Measurements from ENCODE around the gene KCTD5.

The KCTD5 gene

GRCh38 chr16:2736476-2737237, 54.3 kb downstream of the KCTD5 start:
- Mint-ChIP-seq H3K36me3 (ENCODE audit: low read depth) (no peaks in the 10 kb centered on the region), H3K9me3 (no peaks in the 10 kb centered on the region), H3K27me3 (no peaks in the 10 kb centered on the region), H3K4me3 (no peak overlapping the region), H3K4me1 (ENCODE audit: low read depth) (no peaks in the 10 kb centered on the region), H3K27ac (no peak overlapping the region)

GRCh38 chr16:2737238-2737605, 54.9 kb downstream of the KCTD5 start:
- no peaks in the 10 kb centered on the region for H3K27me3 Mint-ChIP-seq
- H3K27ac Mint-ChIP-seq, result no peak overlapping the region
- no peaks in the 10 kb centered on the region for H3K36me3 Mint-ChIP-seq (ENCODE audit: low read depth)
- no peaks in the 10 kb centered on the region for H3K9me3 Mint-ChIP-seq
- H3K4me1 Mint-ChIP-seq (ENCODE audit: low read depth), result no peaks in the 10 kb centered on the region
- H3K4me3 Mint-ChIP-seq, result no peak overlapping the region

GRCh38 chr16:2737895-2738418, 55.6 kb downstream of the KCTD5 start:
- Mint-ChIP-seq H3K4me1 (ENCODE audit: low read depth) (no peaks in the 10 kb centered on the region), H3K9me3 (no peaks in the 10 kb centered on the region), H3K27ac (no peak overlapping the region), H3K4me3 (no peak overlapping the region), H3K27me3 (no peaks in the 10 kb centered on the region), H3K36me3 (ENCODE audit: low read depth) (no peaks in the 10 kb centered on the region)

GRCh38 chr16:2738615-2739014, 56.3 kb downstream of the KCTD5 start:
- no peaks in the 10 kb centered on the region for H3K27me3 Mint-ChIP-seq
- no peaks in the 10 kb centered on the region for H3K36me3 Mint-ChIP-seq (ENCODE audit: low read depth)
- H3K4me1 Mint-ChIP-seq (ENCODE audit: low read depth), result no peaks in the 10 kb centered on the region
- no peaks in the 10 kb centered on the region for H3K9me3 Mint-ChIP-seq
- no peak overlapping the region for H3K27ac Mint-ChIP-seq
- H3K4me3 Mint-ChIP-seq, result no peak overlapping the region

GRCh38 chr16:2739625-2740430, 57.5 kb downstream of the KCTD5 start:
- Mint-ChIP-seq H3K4me1 (ENCODE audit: low read depth) (no peaks in the 10 kb centered on the region), H3K27ac (no peak overlapping the region), H3K36me3 (ENCODE audit: low read depth) (no peaks in the 10 kb centered on the region), H3K27me3 (no peaks in the 10 kb centered on the region), H3K4me3 (no peak overlapping the region), H3K9me3 (no peaks in the 10 kb centered on the region)

GRCh38 chr16:2740476-2740875, 58.2 kb downstream of the KCTD5 start:
- no peak overlapping the region for H3K4me3 Mint-ChIP-seq
- H3K27ac Mint-ChIP-seq, result no peak overlapping the region
- no peaks in the 10 kb centered on the region for H3K27me3 Mint-ChIP-seq
- H3K36me3 Mint-ChIP-seq (ENCODE audit: low read depth), result no peaks in the 10 kb centered on the region
- H3K9me3 Mint-ChIP-seq, result no peaks in the 10 kb centered on the region
- H3K4me1 Mint-ChIP-seq (ENCODE audit: low read depth), result no peaks in the 10 kb centered on the region

- H3K4me1 Mint-ChIP-seq (ENCODE audit: low read depth), result no peaks in the 10 kb centered on the region
- H3K9me3 Mint-ChIP-seq, result no peaks in the 10 kb centered on the region
- H3K4me3 Mint-ChIP-seq, result no peak overlapping the region
- H3K27me3 Mint-ChIP-seq, result no peaks in the 10 kb centered on the region
- H3K27ac Mint-ChIP-seq, result no peak overlapping the region
- H3K36me3 Mint-ChIP-seq (ENCODE audit: low read depth), result no peaks in the 10 kb centered on the region
Observed at GRCh38 chr16:2741168-2741567, 58.8 kb downstream of the KCTD5 start.

- H3K36me3 Mint-ChIP-seq (ENCODE audit: low read depth), result no peaks in the 10 kb centered on the region
- H3K9me3 Mint-ChIP-seq, result no peaks in the 10 kb centered on the region
- H3K4me3 Mint-ChIP-seq, result no peak overlapping the region
- no peaks in the 10 kb centered on the region for H3K4me1 Mint-ChIP-seq (ENCODE audit: low read depth)
- no peak overlapping the region for H3K27ac Mint-ChIP-seq
- no peaks in the 10 kb centered on the region for H3K27me3 Mint-ChIP-seq
Observed at GRCh38 chr16:2742323-2743006, 60.1 kb downstream of the KCTD5 start.

GRCh38 chr16:2743007-2743810, 60.9 kb downstream of the KCTD5 start:
- no peak overlapping the region for H3K27ac Mint-ChIP-seq
- H3K27me3 Mint-ChIP-seq, result no peaks in the 10 kb centered on the region
- H3K9me3 Mint-ChIP-seq, result no peaks in the 10 kb centered on the region
- no peaks in the 10 kb centered on the region for H3K4me1 Mint-ChIP-seq (ENCODE audit: low read depth)
- H3K4me3 Mint-ChIP-seq, result no peak overlapping the region
- no peaks in the 10 kb centered on the region for H3K36me3 Mint-ChIP-seq (ENCODE audit: low read depth)

GRCh38 chr16:2744711-2745110, 62.4 kb downstream of the KCTD5 start:
- Mint-ChIP-seq H3K9me3 (no peaks in the 10 kb centered on the region), H3K27me3 (no peaks in the 10 kb centered on the region), H3K27ac (no peak overlapping the region), H3K4me3 (no peak overlapping the region), H3K36me3 (ENCODE audit: low read depth) (peaks cover 4% of the 10 kb centered on the region), H3K4me1 (ENCODE audit: low read depth) (no peaks in the 10 kb centered on the region)

GRCh38 chr16:2745116-2745890, 63.0 kb downstream of the KCTD5 start:
- Mint-ChIP-seq H3K9me3 (no peaks in the 10 kb centered on the region), H3K27me3 (no peaks in the 10 kb centered on the region), H3K4me1 (ENCODE audit: low read depth) (peaks cover 4% of the 10 kb centered on the region), H3K36me3 (ENCODE audit: low read depth) (peaks cover 8% of the 10 kb centered on the region), H3K4me3 (no peak overlapping the region), H3K27ac (no peak overlapping the region)

GRCh38 chr16:2745961-2746360, 63.6 kb downstream of the KCTD5 start:
- Mint-ChIP-seq H3K9me3 (no peaks in the 10 kb centered on the region), H3K27me3 (no peaks in the 10 kb centered on the region), H3K36me3 (ENCODE audit: low read depth) (peaks cover 14% of the 10 kb centered on the region), H3K27ac (no peak overlapping the region), H3K4me3 (no peak overlapping the region), H3K4me1 (ENCODE audit: low read depth) (peaks cover 10% of the 10 kb centered on the region)

- peaks cover 29% of the 10 kb centered on the region for H3K4me1 Mint-ChIP-seq (ENCODE audit: low read depth)
Observed at GRCh38 chr16:2748757-2749455, 66.6 kb downstream of the KCTD5 start.

More at GRCh38 chr16:2748757-2749455, 66.6 kb downstream of the KCTD5 start:
- Mint-ChIP-seq H3K27ac (no peak overlapping the region), H3K27me3 (no peaks in the 10 kb centered on the region), H3K36me3 (ENCODE audit: low read depth) (peaks cover 27% of the 10 kb centered on the region), H3K4me3 (no peak overlapping the region), H3K9me3 (no peaks in the 10 kb centered on the region)
